IPS-18a (cell line): ENCODE measurements around the gene BCL11A.
A peak's percentile ranks its signal among the peaks of the same experiment; 100 is the strongest.

Experiments used
- H3K27ac ChIP-seq: one replicate; pipeline ENCODE4 v1.5.1; 2013; ENCODE audit warnings: low read length
- H3K27me3 ChIP-seq: one replicate; pipeline ENCODE4 v1.6.1; 2013; ENCODE audit warnings: mild to moderate bottlenecking, low read length; ENCODE audit not compliant: control insufficient read depth, insufficient read depth
- H3K36me3 ChIP-seq: one replicate; pipeline ENCODE4 v1.6.1; 2013; ENCODE audit warnings: low read depth, low read length; ENCODE audit not compliant: control insufficient read depth
- H3K4me1 ChIP-seq: one replicate; pipeline ENCODE4 v1.6.1; 2013; ENCODE audit warnings: low read depth, low read length; ENCODE audit not compliant: control insufficient read depth
- H3K4me3 ChIP-seq: one replicate; pipeline ENCODE4 v1.5.1; 2013; ENCODE audit warnings: low read length
- H3K9ac ChIP-seq: one replicate; pipeline ENCODE4 v1.6.1; 2013; ENCODE audit warnings: mild to moderate bottlenecking, low read length, moderate library complexity
- H3K9me3 ChIP-seq: one replicate; pipeline ENCODE4 v1.6.1; 2013; ENCODE audit warnings: low read depth, low read length; ENCODE audit not compliant: control insufficient read depth

BCL11A gene

GRCh38 chr2:60521626-60522025 is 31.8 kb downstream of the BCL11A start:
- peaks cover 4% of the 10 kb centered on the region for H3K36me3 ChIP-seq
- no peak overlapping the region for H3K9ac ChIP-seq
- H3K4me3 ChIP-seq = no peak overlapping the region
- H3K9me3 ChIP-seq = no peaks in the 10 kb centered on the region
- H3K27ac ChIP-seq = no peak overlapping the region
- H3K27me3 ChIP-seq = no peaks in the 10 kb centered on the region
- peaks cover 69% of the 10 kb centered on the region for H3K4me1 ChIP-seq

GRCh38 chr2:60520917-60521539 is 32.4 kb downstream of the BCL11A start:
- no peaks in the 10 kb centered on the region for H3K27me3 ChIP-seq
- peaks cover 75% of the 10 kb centered on the region for H3K4me1 ChIP-seq

DNA sequence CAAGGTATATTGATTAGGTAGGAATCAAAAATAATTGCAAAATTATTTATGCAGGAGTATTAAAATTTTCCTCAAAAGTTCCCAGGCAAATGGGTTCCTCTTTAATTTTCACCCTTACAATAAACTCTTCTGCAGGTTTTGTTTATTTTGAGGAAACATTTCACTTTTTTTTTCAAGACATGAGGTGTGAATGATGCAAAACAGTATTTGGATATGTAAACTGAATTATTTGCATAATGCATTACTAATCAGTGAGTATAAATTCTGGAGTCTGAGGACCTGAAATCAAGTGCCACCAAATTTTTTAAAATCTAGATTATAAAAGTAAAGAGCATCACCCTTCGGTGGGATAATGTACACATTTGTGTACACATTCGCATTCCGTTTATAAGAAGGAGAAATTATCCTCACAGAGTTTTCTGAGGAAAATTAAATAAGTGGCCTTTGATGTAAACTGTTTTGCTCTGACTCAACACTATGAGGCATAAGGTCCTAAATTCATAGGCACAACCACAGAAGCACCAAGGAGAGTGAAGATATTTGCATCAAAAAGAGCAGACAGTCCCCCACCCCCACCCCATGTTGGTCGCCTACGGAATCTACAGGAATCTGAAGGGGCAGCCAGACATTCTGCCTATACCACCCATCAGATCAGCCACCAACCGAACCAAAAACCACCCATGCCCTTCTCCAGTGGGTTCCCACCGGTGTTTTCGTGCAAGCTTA is 33.1 kb downstream of the BCL11A start:
- H3K9ac ChIP-seq = no peak overlapping the region
- H3K4me3 ChIP-seq = peak overlapping the region; percentile 45
- H3K27me3 ChIP-seq = no peaks in the 10 kb centered on the region
- peak overlapping the region; percentile 40 for H3K27ac ChIP-seq
- peaks cover 10% of the 10 kb centered on the region for H3K36me3 ChIP-seq
- H3K4me1 ChIP-seq = peaks cover 77% of the 10 kb centered on the region
- H3K9me3 ChIP-seq = no peaks in the 10 kb centered on the region

More at GRCh38 chr2:60520917-60521539, 32.4 kb downstream of the BCL11A start:
- Histone ChIP-seq H3K4me3 (peak overlapping the region; percentile 45), H3K9ac (no peak overlapping the region), H3K9me3 (no peaks in the 10 kb centered on the region), H3K36me3 (peaks cover 6% of the 10 kb centered on the region), H3K27ac (peak overlapping the region; percentile 40)

DNA sequence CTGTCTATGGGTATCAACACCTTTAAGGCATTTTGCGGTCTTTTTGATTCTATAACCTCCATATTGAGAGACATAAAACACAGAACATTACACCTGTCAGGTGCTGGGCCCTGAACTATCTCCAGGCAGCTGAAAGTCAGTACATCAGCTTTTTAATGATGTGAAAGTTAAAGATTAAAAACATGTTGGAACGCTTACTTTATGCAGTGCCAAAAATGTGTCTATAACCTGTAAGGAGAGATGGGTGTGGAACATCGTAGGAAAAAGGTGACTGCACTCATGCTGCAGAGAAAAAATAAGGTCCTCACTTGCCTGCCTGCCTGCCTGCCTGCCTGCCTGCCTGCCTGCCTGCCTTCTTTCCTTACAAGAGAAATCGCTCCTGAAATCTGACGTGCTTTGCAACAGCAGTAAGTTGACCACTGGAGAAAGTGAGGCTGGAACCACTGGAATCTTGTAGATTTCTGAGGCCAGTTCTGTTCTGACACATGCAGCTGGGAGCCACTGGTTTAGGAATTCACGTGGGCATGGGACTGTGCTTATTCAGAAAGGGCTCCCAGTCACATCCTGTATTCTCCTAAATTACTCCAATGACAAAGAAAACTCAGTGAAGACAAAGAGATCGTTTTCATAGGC is 34.1 kb downstream of the BCL11A start:
- Histone ChIP-seq H3K27me3 (no peaks in the 10 kb centered on the region), H3K9ac (no peak overlapping the region), H3K27ac (peak overlapping the region; percentile 17), H3K36me3 (peaks cover 10% of the 10 kb centered on the region), H3K9me3 (no peaks in the 10 kb centered on the region), H3K4me3 (peak overlapping the region; percentile 45), H3K4me1 (peaks cover 74% of the 10 kb centered on the region)

- H3K4me3 ChIP-seq = no peak overlapping the region
- no peak overlapping the region for H3K9ac ChIP-seq
- H3K27ac ChIP-seq = no peak overlapping the region
- H3K27me3 ChIP-seq = no peaks in the 10 kb centered on the region
- peaks cover 68% of the 10 kb centered on the region for H3K4me1 ChIP-seq
- peaks cover 10% of the 10 kb centered on the region for H3K36me3 ChIP-seq
- H3K9me3 ChIP-seq = no peaks in the 10 kb centered on the region
Measured at GRCh38 chr2:60518567-60518966, 34.9 kb downstream of the BCL11A start.

GRCh38 chr2:60517446-60517845 is 36.0 kb downstream of the BCL11A start:
- Histone ChIP-seq H3K27me3 (no peaks in the 10 kb centered on the region), H3K27ac (no peak overlapping the region), H3K9me3 (no peaks in the 10 kb centered on the region), H3K9ac (no peak overlapping the region), H3K4me1 (peaks cover 65% of the 10 kb centered on the region), H3K4me3 (no peak overlapping the region), H3K36me3 (peaks cover 6% of the 10 kb centered on the region)

DNA sequence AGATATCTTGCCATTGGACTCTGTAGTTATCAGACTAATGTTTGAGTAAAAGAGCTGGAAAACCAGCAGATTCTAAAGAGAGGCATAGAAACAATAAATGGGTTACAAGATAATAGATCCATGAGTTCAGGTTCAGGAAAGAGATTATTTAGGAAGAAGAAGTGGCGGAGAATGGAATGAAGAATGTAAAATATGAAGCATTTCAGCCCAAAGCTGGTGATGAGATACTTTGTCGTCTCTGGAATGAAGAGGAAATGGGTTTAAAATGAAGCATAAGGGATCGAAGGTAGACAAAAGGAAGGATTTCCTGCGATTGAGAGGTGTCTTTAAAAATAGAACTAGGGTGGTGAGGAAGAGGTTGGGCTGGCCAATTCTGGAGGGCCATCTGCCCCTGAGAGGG is 36.6 kb downstream of the BCL11A start:
- no peak overlapping the region for H3K27ac ChIP-seq
- H3K9me3 ChIP-seq = no peaks in the 10 kb centered on the region
- peaks cover 69% of the 10 kb centered on the region for H3K4me1 ChIP-seq
- no peak overlapping the region for H3K9ac ChIP-seq
- peaks cover 6% of the 10 kb centered on the region for H3K36me3 ChIP-seq
- no peak overlapping the region for H3K4me3 ChIP-seq
- no peaks in the 10 kb centered on the region for H3K27me3 ChIP-seq

GRCh38 chr2:60516383-60516811 is 37.1 kb downstream of the BCL11A start:
- Histone ChIP-seq H3K36me3 (peaks cover 6% of the 10 kb centered on the region), H3K9ac (no peak overlapping the region), H3K4me1 (peaks cover 69% of the 10 kb centered on the region), H3K9me3 (no peaks in the 10 kb centered on the region), H3K27ac (no peak overlapping the region), H3K27me3 (no peaks in the 10 kb centered on the region), H3K4me3 (no peak overlapping the region)

DNA sequence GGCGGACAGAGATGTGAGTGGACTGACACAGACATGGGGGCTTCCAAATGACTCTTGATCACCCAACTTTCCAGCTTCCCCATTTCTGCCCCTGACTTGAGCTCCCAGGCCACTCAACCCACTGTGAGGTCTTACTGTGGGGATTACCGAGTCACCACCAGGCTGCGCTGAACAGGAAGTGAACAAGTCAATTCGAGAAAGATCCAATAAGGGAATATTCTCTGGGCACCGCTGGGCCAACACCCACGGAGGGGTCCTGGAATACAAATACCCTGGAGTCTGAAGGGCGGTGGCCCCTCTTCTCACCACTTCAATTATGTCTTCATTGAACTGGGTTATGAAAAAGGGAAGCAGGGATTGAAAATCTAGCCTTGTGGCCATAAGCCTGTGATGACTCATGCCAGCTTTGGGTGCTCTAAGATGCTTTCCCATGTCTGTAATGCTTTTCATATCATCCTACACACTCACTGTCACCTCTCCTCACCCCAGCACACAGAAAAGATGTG is 37.7 kb downstream of the BCL11A start:
- Histone ChIP-seq H3K9ac (no peak overlapping the region), H3K27ac (no peak overlapping the region), H3K27me3 (no peaks in the 10 kb centered on the region), H3K9me3 (no peaks in the 10 kb centered on the region), H3K4me1 (peaks cover 69% of the 10 kb centered on the region), H3K4me3 (no peak overlapping the region), H3K36me3 (peaks cover 6% of the 10 kb centered on the region)

DNA sequence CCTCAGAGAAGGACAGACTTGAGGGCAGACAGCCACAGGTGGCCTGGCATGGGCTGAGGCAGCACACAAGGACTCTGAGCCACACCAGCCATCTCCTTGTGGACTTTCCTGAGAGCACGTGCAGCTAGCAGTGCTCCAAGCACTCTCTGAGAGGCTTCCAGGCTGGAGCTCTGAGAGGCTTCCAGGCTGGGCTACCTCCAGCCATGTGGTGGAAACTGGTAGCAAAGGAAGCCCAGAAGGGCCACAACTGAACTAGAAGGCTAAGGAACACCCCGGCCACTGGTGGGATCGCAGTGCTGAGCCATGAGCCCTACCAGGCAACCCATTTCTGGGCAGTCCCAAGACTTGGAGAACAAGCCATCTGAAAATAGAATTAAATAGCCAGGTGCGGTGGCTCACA is 39.5 kb downstream of the BCL11A start:
- Histone ChIP-seq H3K9ac (no peak overlapping the region), H3K4me1 (peaks cover 67% of the 10 kb centered on the region), H3K4me3 (no peak overlapping the region), H3K27me3 (no peaks in the 10 kb centered on the region), H3K9me3 (no peaks in the 10 kb centered on the region), H3K27ac (no peak overlapping the region), H3K36me3 (peaks cover 6% of the 10 kb centered on the region)

GRCh38 chr2:60513191-60513590 is 40.3 kb downstream of the BCL11A start:
- Histone ChIP-seq H3K4me1 (peaks cover 67% of the 10 kb centered on the region), H3K36me3 (peaks cover 6% of the 10 kb centered on the region), H3K27me3 (no peaks in the 10 kb centered on the region), H3K9me3 (no peaks in the 10 kb centered on the region), H3K4me3 (no peak overlapping the region), H3K9ac (no peak overlapping the region), H3K27ac (no peak overlapping the region)
